GM10266 (cell line): ENCODE measurements around the gene SLC1A1.

ENCODE experiments used
- DNase-seq: peaks from one replicate; pipeline ENCODE4 v3.0.0; 2012; ENCODE audit errors: extremely low spot score
- CTCF ChIP-seq: IDR thresholded peaks from 2 replicates; pipeline ENCODE4 v1.5.1; 2012; ENCODE audit warnings: mild to moderate bottlenecking, low read depth; ENCODE audit not compliant: control insufficient read depth, insufficient read depth; ENCODE audit errors: missing control alignments

The SLC1A1 gene

GRCh38 chr9:4495537-4495936 lies 5.3 kb downstream of the SLC1A1 start:
- TF ChIP-seq CTCF: no peak
- DNase-seq: no peak

- TF ChIP-seq CTCF: no peak
- no peak for DNase-seq
These were observed 6.2 kb downstream of the SLC1A1 start for GRCh38 chr9:4496497-4496896.

GRCh38 chr9:4497395-4497794 lies 7.1 kb downstream of the SLC1A1 start:
- DNase-seq: no peak
- TF ChIP-seq CTCF: no peak

GRCh38 chr9:4497855-4498254 lies 7.6 kb downstream of the SLC1A1 start:
- TF ChIP-seq CTCF: no peak
- no peak for DNase-seq

- TF ChIP-seq CTCF: no peak
- no peak for DNase-seq
These were observed 9.6 kb downstream of the SLC1A1 start for GRCh38 chr9:4499917-4500316.

GRCh38 chr9:4501147-4501507 lies 10.9 kb downstream of the SLC1A1 start:
- no peak for TF ChIP-seq CTCF
- DNase-seq: no peak

- TF ChIP-seq CTCF: no peak
- DNase-seq: no peak
These were observed 12.2 kb downstream of the SLC1A1 start for GRCh38 chr9:4502444-4502843.
